H1 (cell line): ENCODE measurements around the gene GNAI2. TPM values are rescaled to one million over a fixed set of nuclear protein-coding genes. Genes with fewer than 3 reads are reported as not detected.

Experiments used
- CTCF ChIA-PET: fragments of 300-600 bp; sonication (Branson Sonifier 250); formaldehyde crosslinking; loops from one replicate; lab custom pipeline; 2021; ENCODE audit not compliant: partially characterized antibody; lab: Charles Lee
- POLR2A ChIA-PET: fragments of 300-600 bp; sonication (Branson Sonifier 250); formaldehyde crosslinking; loops from one replicate; lab custom pipeline; 2021; ENCODE audit warnings: inconsistent platforms; ENCODE audit not compliant: partially characterized antibody; lab: Charles Lee
- DNase-seq, 2 experiments: peaks; one replicate each; pipeline versions ENCODE4 v3.0.0 to v3.0.0-alpha.2; 2010 to 2022; ENCODE audit warnings: low spot score in 2 of 2, low read depth in 1 of 2, mixed read lengths in 1 of 2
- FAIRE-seq: peaks from 2 replicates; lab custom pipeline; 2011; peaks lifted over from hg19 to GRCh38; lab: Jason Lieb, UNC
- H2AFZ ChIP-seq: 2 replicates; pipeline ENCODE4 v1.8.1; 2012; ENCODE audit warnings: low read length, inconsistent platforms
- H2AK5ac ChIP-seq: 2 replicates; pipeline ENCODE4 v1.6.1; 2013; ENCODE audit warnings: low read depth, low read length
- H2BK120ac ChIP-seq: replicated peaks from 2 replicates; pipeline ENCODE3; 2013; ENCODE audit warnings: low read depth, low read length, inconsistent platforms
- H2BK12ac ChIP-seq: 2 replicates; pipeline ENCODE4 v1.6.1; 2013; ENCODE audit warnings: low read depth, low read length
- H2BK15ac ChIP-seq: 2 replicates; pipeline ENCODE4 v1.6.1; 2013; ENCODE audit warnings: low read length
- H2BK20ac ChIP-seq: 2 replicates; pipeline ENCODE4 v1.6.1; 2013; ENCODE audit warnings: low read length
- H2BK5ac ChIP-seq: 2 replicates; pipeline ENCODE4 v1.6.1; 2013; ENCODE audit warnings: low read depth, low read length
- H3K14ac ChIP-seq: 2 replicates; pipeline ENCODE4 v1.6.1; 2013; ENCODE audit warnings: inconsistent platforms; ENCODE audit not compliant: insufficient read length
- H3K18ac ChIP-seq: 2 replicates; pipeline ENCODE4 v1.6.1; 2013; ENCODE audit warnings: low read length; ENCODE audit errors: extremely low read depth
- H3K23ac ChIP-seq: 2 replicates; pipeline ENCODE4 v1.6.1; 2013; ENCODE audit warnings: inconsistent platforms; ENCODE audit not compliant: insufficient read length
- H3K23me2 ChIP-seq: 2 replicates; pipeline ENCODE4 v1.6.1; 2013; ENCODE audit warnings: low read depth, low read length
- H3K27ac ChIP-seq: 2 replicates; pipeline ENCODE4 v1.6.1; 2011; ENCODE audit warnings: low read depth, low read length, inconsistent platforms
- H3K27me3 ChIP-seq, 4 experiments: replicated peaks in 1 of 4; 1 replicate in 1 of 4; 2 replicates in 3 of 4; pipeline versions ENCODE4 v1.6.1 to v1.8.1; 2011 to 2013; ENCODE audit warnings: low read length in 3 of 4, mild to moderate bottlenecking in 3 of 4, inconsistent platforms in 2 of 4, mixed read lengths in 2 of 4, moderate library complexity in 1 of 4; ENCODE audit not compliant: control insufficient read depth in 3 of 4, insufficient read depth in 3 of 4; ENCODE audit errors: extremely low read depth in 1 of 4
- H3K36me3 ChIP-seq, 4 experiments: 2 replicates each; pipeline versions ENCODE4 v1.6.1 to v1.8.1; 2011 to 2013; ENCODE audit warnings: mild to moderate bottlenecking in 4 of 4, low read length in 3 of 4, moderate library complexity in 2 of 4, control low read depth in 1 of 4, inconsistent platforms in 1 of 4; ENCODE audit not compliant: insufficient read depth in 4 of 4, control insufficient read depth in 2 of 4
- H3K4ac ChIP-seq: replicated peaks from 2 replicates; pipeline ENCODE3; 2013; ENCODE audit warnings: low read length, low read depth, mixed read lengths, inconsistent platforms; ENCODE audit not compliant: insufficient read length
- H3K4me1 ChIP-seq, 4 experiments: replicated peaks in 1 of 4; 1 replicate in 1 of 4; 2 replicates in 3 of 4; pipeline versions ENCODE4 v1.6.1 to v1.8.1; 2011 to 2013; ENCODE audit warnings: low read length in 3 of 4, inconsistent platforms in 2 of 4, mixed read lengths in 1 of 4; ENCODE audit not compliant: insufficient read depth in 4 of 4, control insufficient read depth in 3 of 4
- H3K4me2 ChIP-seq, 2 experiments: 2 replicates each; pipeline versions ENCODE4 v1.6.1 to v1.8.1; 2011 to 2013; ENCODE audit warnings: low read depth in 2 of 2, low read length in 2 of 2, control low read depth in 1 of 2, inconsistent platforms in 1 of 2, mild to moderate bottlenecking in 1 of 2; ENCODE audit not compliant: insufficient read depth in 1 of 2
- H3K4me3 ChIP-seq, 4 experiments: fragments of 200-600, 300-600 bp in 1 of 4; sonication (generic), shearing (Covaris generic), sonication (Bioruptor Twin) in 1 of 4; 2 replicates each; pipeline versions ENCODE4 v1.5.1 to v1.8.1; 2011 to 2016; ENCODE audit warnings: low read length in 4 of 4, low read depth in 3 of 4, control low read depth in 2 of 4, inconsistent platforms in 2 of 4, mild to moderate bottlenecking in 2 of 4, mixed read lengths in 1 of 4, moderate library complexity in 1 of 4; ENCODE audit not compliant: insufficient read depth in 2 of 4; ENCODE audit errors: extremely low read depth in 1 of 4
- H3K56ac ChIP-seq: replicated peaks from 2 replicates; pipeline ENCODE3; 2013; ENCODE audit warnings: low read depth, mild to moderate bottlenecking, mixed read lengths, low read length, inconsistent platforms; ENCODE audit not compliant: insufficient read length
- H3K79me1 ChIP-seq: 2 replicates; pipeline ENCODE4 v1.6.1; 2013; ENCODE audit warnings: low read depth, low read length, control low read depth
- H3K79me2 ChIP-seq, 2 experiments: 2 replicates each; pipeline versions ENCODE4 v1.6.1 to v1.8.1; 2012 to 2013; ENCODE audit warnings: low read length in 2 of 2, mild to moderate bottlenecking in 2 of 2, inconsistent platforms in 1 of 2; ENCODE audit not compliant: insufficient read depth in 2 of 2, control insufficient read depth in 1 of 2
- H3K9ac ChIP-seq, 4 experiments: replicated peaks in 1 of 4; 1 replicate in 1 of 4; 2 replicates in 3 of 4; pipeline versions ENCODE4 v1.6.1 to v1.8.1; 2011 to 2013; ENCODE audit warnings: low read depth in 3 of 4, low read length in 3 of 4, control low read depth in 2 of 4, mild to moderate bottlenecking in 2 of 4, moderate library complexity in 2 of 4, inconsistent platforms in 1 of 4; ENCODE audit errors: extremely low read depth in 1 of 4
- H3K9me3 ChIP-seq, 2 experiments: 2 replicates each; pipeline versions ENCODE4 v1.6.1 to v1.8.1; 2012 to 2013; ENCODE audit warnings: mild to moderate bottlenecking in 2 of 2, moderate library complexity in 2 of 2, control low read depth in 1 of 2, inconsistent platforms in 1 of 2, low read depth in 1 of 2, low read length in 1 of 2, mixed read lengths in 1 of 2; ENCODE audit not compliant: insufficient read depth in 2 of 2
- H4K20me1 ChIP-seq, 2 experiments: replicated peaks in 1 of 2; 2 replicates each; pipeline versions ENCODE3 to v1.8.1; 2011 to 2013; ENCODE audit warnings: inconsistent platforms in 2 of 2, low read length in 2 of 2, mild to moderate bottlenecking in 1 of 2; ENCODE audit not compliant: insufficient read depth in 2 of 2, control insufficient read depth in 1 of 2
- H4K5ac ChIP-seq: 2 replicates; pipeline ENCODE4 v1.6.1; 2013; ENCODE audit warnings: low read length, low read depth, mixed read lengths, inconsistent platforms; ENCODE audit not compliant: insufficient read length
- H4K8ac ChIP-seq: 2 replicates; pipeline ENCODE4 v1.8.0; 2013; ENCODE audit warnings: mild to moderate bottlenecking, moderate library complexity, low read length, inconsistent platforms; ENCODE audit not compliant: insufficient read depth; ENCODE audit errors: extremely low read depth
- H4K91ac ChIP-seq: replicated peaks from 2 replicates; pipeline ENCODE3; 2013; ENCODE audit warnings: low read length, mixed read lengths, inconsistent platforms; ENCODE audit not compliant: insufficient read length
- CBX8 ChIP-seq: fragments of 300-800, 300-1000 bp; sonication (generic); IDR thresholded peaks from 2 replicates; pipeline ENCODE4 v1.7.1; 2016; ENCODE audit warnings: low read depth, low read length, borderline replicate concordance
- CREB1 ChIP-seq: IDR thresholded peaks from 2 replicates; pipeline ENCODE4 v1.6.1; 2012; ENCODE audit warnings: inconsistent platforms
- CTBP2 ChIP-seq: IDR thresholded peaks from 2 replicates; pipeline ENCODE4 v1.7.0; 2011; ENCODE audit warnings: borderline replicate concordance, mild to moderate bottlenecking, moderate library complexity, mixed read lengths, low read length; ENCODE audit not compliant: insufficient read depth, insufficient read length
- EP300 ChIP-seq, 2 experiments: IDR thresholded peaks; 1 replicate in 1 of 2; 2 replicates in 1 of 2; pipeline ENCODE4 v1.6.1; 2011 to 2012; ENCODE audit warnings: low read depth in 2 of 2, low read length in 2 of 2, mild to moderate bottlenecking in 2 of 2, borderline replicate concordance in 1 of 2, inconsistent platforms in 1 of 2, moderate library complexity in 1 of 2
- GABPA ChIP-seq: IDR thresholded peaks from 2 replicates; pipeline ENCODE4 v1.6.1; 2011; ENCODE audit warnings: mild to moderate bottlenecking, low read length, moderate library complexity, borderline replicate concordance; ENCODE audit not compliant: insufficient read depth
- GTF2F1 ChIP-seq: IDR thresholded peaks from 2 replicates; pipeline ENCODE4 v1.6.1; 2012; ENCODE audit warnings: low read depth, low read length, improper control_type of control experiment, borderline replicate concordance
- NANOG ChIP-seq: IDR thresholded peaks from 2 replicates; pipeline ENCODE4 v1.6.1; 2011; ENCODE audit warnings: low read length, low read depth, mild to moderate bottlenecking, inconsistent platforms; ENCODE audit not compliant: insufficient read depth, poor library complexity, severe bottlenecking
- NRF1 ChIP-seq: IDR thresholded peaks from 2 replicates; pipeline ENCODE4 v1.6.1; 2011; ENCODE audit warnings: mild to moderate bottlenecking, low read depth, low read length, improper control_type of control experiment
- POLR2AphosphoS5 ChIP-seq: IDR thresholded peaks from 2 replicates; pipeline ENCODE4 v1.6.1; 2011; ENCODE audit warnings: low read depth, low read length
- TBP ChIP-seq: IDR thresholded peaks from 2 replicates; pipeline ENCODE4 v1.6.1; 2011; ENCODE audit warnings: low read depth, low read length, improper control_type of control experiment
- ZNF274 ChIP-seq: IDR thresholded peaks from 2 replicates; pipeline ENCODE4 v1.7.0; 2012; ENCODE audit warnings: low read length, borderline replicate concordance; ENCODE audit errors: extremely low read depth
- whole genome bisulfite sequencing, 2 experiments: shearing (Covaris generic) in 1 of 2; methylation state at CpG; one replicate each; pipeline versions ENCODE4 v1.1.6 to v1.1.7; 2013 to 2015; ENCODE audit warnings: low lambda C conversion rate in 2 of 2, mixed read lengths in 2 of 2, inconsistent platforms in 1 of 2, low coverage in 1 of 2, missing lambda C conversion rate in 1 of 2; ENCODE audit not compliant: insufficient replicate concordance in 2 of 2, insufficient coverage in 1 of 2, insufficient read length in 1 of 2; ENCODE audit errors: extremely low coverage in 1 of 2, missing lambda C conversion rate in 1 of 2; 5-methylcytosine and 5-hydroxymethylcytosine counted together
- polyA plus RNA-seq, 7 experiments: library from polyadenylated mRNA; depleted of rRNA in 3 of 7; stranded (reverse) in 5 of 7; unstranded in 2 of 7; fragments of >200 nt in 5 of 7; fragments of 200-250 nt in 2 of 7; gene quantifications; 1 replicate in 5 of 7; 2 replicates in 1 of 7; 4 replicates in 1 of 7; pipeline versions ENCODE4 v1.2.1 to v1.2.3, GENCODE V29; 2011 to 2013; ENCODE audit warnings: missing spikeins in 2 of 7, mixed read lengths in 2 of 7
- total RNA-seq: library from RNA; stranded (reverse); fragmentation: NEBNext Ultra II Directional; extraction: Animal tissue kit (Norgen Biotek cat#: 25700); gene quantifications from 2 replicates; pipeline ENCODE4 v1.2.1, GENCODE V29; 2021

GNAI2 gene
- total and polyA plus RNA-seq, 2 of the 8 experiments (the other 6 are each of a cell fraction or from before 2014, with no cell fraction given): 168 to 539 TPM

- no peak overlapping the region for H3K4me3 ChIP-seq
- no peak overlapping the region for H3K18ac ChIP-seq
- H3K56ac ChIP-seq: no peak overlapping the region
- no peak overlapping the region for H3K4ac ChIP-seq
- 0 out of 2 replicates have a peak overlapping the region, but pooled peaks have one; percentile 35 for H2BK5ac ChIP-seq
- no peak overlapping the region for H2AFZ ChIP-seq
- POLR2A ChIA-PET: interaction anchor here (0.9 to 3.0 kb wide), 7 partner anchors 8 to 89 kb away, joined by 3 to 16 read pairs (median 4); partner anchors contain the start of gene IFRD2
- peak overlapping the region; percentile 57; the same call in 1 of the 2 replicates for H4K8ac ChIP-seq
- H3K36me3 ChIP-seq: no peaks in the 10 kb centered on the region
- H3K9me3 ChIP-seq: no peaks in the 10 kb centered on the region
- no peak overlapping the region for H3K14ac ChIP-seq
- no peaks in the 10 kb centered on the region for H4K20me1 ChIP-seq
- no peak overlapping the region for H2BK15ac ChIP-seq
- H3K4me2 ChIP-seq: no peak overlapping the region
- no peaks in the 10 kb centered on the region for H3K79me1 ChIP-seq
- no peak overlapping the region for H4K91ac ChIP-seq
- no peak overlapping the region for H2BK12ac ChIP-seq
- H4K5ac ChIP-seq: no peak overlapping the region
- H3K79me2 ChIP-seq: no peaks in the 10 kb centered on the region
- WGBS, 2 experiments: 90% methylated on average over 9 of the region's 9 CpGs; no CpG with 5 or more reads in 1 of the 2 experiments
- CTCF ChIA-PET: interaction anchor here (1.0 to 48.1 kb wide), 8 partner anchors 16 to 84 kb away, joined by 3 to 2149 read pairs (median 6); partner anchors contain the start of genes GNAI2, GNAT1, LSMEM2 and SEMA3B
- no peak overlapping the region for H3K9ac ChIP-seq
- H2AK5ac ChIP-seq: no peak overlapping the region
- H3K27ac ChIP-seq: no peak overlapping the region
- DNase-seq: no peak
- H2BK120ac ChIP-seq: no peak overlapping the region
- peaks cover 6% of the 10 kb centered on the region for H3K23me2 ChIP-seq
- no peak overlapping the region for H2BK20ac ChIP-seq
- H3K23ac ChIP-seq: no peak overlapping the region
- no peak for FAIRE-seq
- H3K4me1 ChIP-seq: peaks cover 0 to 21% (median 8%) of the 10 kb centered on the region in 4 experiments; a peak in 6 of 7 replicates
- H3K27me3 ChIP-seq: peaks cover 2 to 26% (median 21%) of the 10 kb centered on the region in 4 experiments
- TF ChIP-seq CTBP2 (no peak), CREB1 (no peak), GTF2F1 (no peak), ZNF274 (no peak), NRF1 (no peak), GABPA (no peak), EP300 (IDR thresholded peaks at IDR 0.05; ENCODE audit: borderline replicate concordance in 1 of 2, low read depth in 2 of 2, low read length in 2 of 2) (no peak), TBP (no peak), CBX8 (no peak), POLR2AphosphoS5 (no peak), NANOG (no peak)
Observed at GRCh38 chr3:50203113-50203808, 32.7 kb upstream of the GNAI2 start.
